ENCODE results near the gene UBE2J1. TPM values are rescaled to one million over a fixed set of nuclear protein-coding genes. Genes with fewer than 3 reads are reported as not detected.
A peak's percentile ranks its signal among the peaks of the same experiment; 100 is the strongest.

Gene UBE2J1
- total and polyA plus RNA-seq, 9 of the 15 experiments (the other 6 are each of a cell fraction or from before 2014, with no cell fraction given): 11.6 to 32.6 (median 22.0) TPM

- DNase-seq (ENCODE audit: extremely low read depth in 1 of 4, low spot score in 3 of 4): no peak
- Histone ChIP-seq H3K9me1 (ENCODE audit: control insufficient read depth, insufficient read depth, low read length) (no peaks in the 10 kb centered on the region), H2AFZ (ENCODE audit: low read depth, low read length) (peak overlapping the region; percentile 94), H3K9me3 (replicated peaks; ENCODE audit: control insufficient read depth, insufficient read depth, low read depth, low read length) (no peaks in the 10 kb centered on the region), H3K9ac (ENCODE audit: insufficient read depth in 1 of 2, low read depth in 2 of 2, low read length in 2 of 2) (peak overlapping the region; percentile 95 to 99), H3K4me3 (peak overlapping the region; percentile 73), H3K36me3 (ENCODE audit: control insufficient read depth, insufficient read depth, low read length) (no peaks in the 10 kb centered on the region), H3K79me2 (ENCODE audit: control insufficient read depth, insufficient read depth, low read length) (peaks cover 56% of the 10 kb centered on the region), H4K20me1 (replicated peaks; ENCODE audit: control insufficient read depth, insufficient read depth, low read length) (no peaks in the 10 kb centered on the region), H3K4me1 (replicated peaks in 1 of 2; ENCODE audit: control insufficient read depth in 2 of 2, insufficient read depth in 2 of 2, low read length in 2 of 2) (peaks cover 18 to 19% of the 10 kb centered on the region in 2 experiments), H3K4me2 (ENCODE audit: insufficient read depth, low read length) (peak overlapping the region; percentile 92), H3K27me3 (ENCODE audit: control insufficient read depth in 2 of 2, insufficient read depth in 2 of 2, low read length in 2 of 2) (no peaks in the 10 kb centered on the region), H3K27ac (ENCODE audit: extremely low read depth, low read depth, low read length) (peak overlapping the region; percentile 91)
- POLR2A ChIA-PET: interaction anchor here (0.7 to 3.6 kb wide), 9 partner anchors 11 to 247 kb away, joined by 3 to 29 read pairs (median 4); no protein-coding TSS in a partner anchor
- intact Hi-C loops (cut with micrococcal nuclease) (no loop called here), in situ Hi-C loops (cut with MboI) (no loop called here)
- BruUV-seq (replicated peaks): TSS peak; percentile 63
- FAIRE-seq: no peak
- CTCF ChIA-PET (ENCODE audit: low intra/inter-chr PET ratio): no interaction called here
- no peak for ATAC-seq
- WGBS (ENCODE audit: insufficient coverage, low coverage, missing lambda C conversion rate): 1% methylated on average over 12 of the region's 12 CpGs
- TF ChIP-seq TBP (optimal IDR thresholded peaks at IDR 0.05; ENCODE audit: low read depth, low read length) (peak; percentile 11), KLF16 (IDR thresholded peaks at IDR 0.05) (no peak), NFRKB (IDR thresholded peaks at IDR 0.05; ENCODE audit: low read depth) (0 out of 2 replicates have a peak, but pooled peaks have one; percentile 11), YBX1 (IDR thresholded peaks at IDR 0.05) (no peak), TEAD4 (IDR thresholded peaks at IDR 0.05; ENCODE audit: low read length) (0 out of 2 replicates have a peak, but pooled peaks have one; percentile 10), TEAD4 (CRISPR knock-in tag; IDR thresholded peaks at IDR 0.05; ENCODE audit: borderline replicate concordance) (no peak), CBFA2T3 (IDR thresholded peaks at IDR 0.05) (no peak), ZMIZ1 (IDR thresholded peaks at IDR 0.05; ENCODE audit: low read depth in 2 of 2, low read length in 2 of 2) (no peak), BHLHE40 (IDR thresholded peaks at IDR 0.05; ENCODE audit: low read length) (no peak), HCFC1 (IDR thresholded peaks at IDR 0.05; ENCODE audit: low read depth, low read length) (no peak), MCM5 (IDR thresholded peaks at IDR 0.05; ENCODE audit: low read depth) (no peak), KDM1A (IDR thresholded peaks at IDR 0.05) (0 out of 4 replicates have a peak, but pooled peaks of 1 of the 2 experiments have one; percentile 11)
- TF ChIP-seq, protein P1, sequence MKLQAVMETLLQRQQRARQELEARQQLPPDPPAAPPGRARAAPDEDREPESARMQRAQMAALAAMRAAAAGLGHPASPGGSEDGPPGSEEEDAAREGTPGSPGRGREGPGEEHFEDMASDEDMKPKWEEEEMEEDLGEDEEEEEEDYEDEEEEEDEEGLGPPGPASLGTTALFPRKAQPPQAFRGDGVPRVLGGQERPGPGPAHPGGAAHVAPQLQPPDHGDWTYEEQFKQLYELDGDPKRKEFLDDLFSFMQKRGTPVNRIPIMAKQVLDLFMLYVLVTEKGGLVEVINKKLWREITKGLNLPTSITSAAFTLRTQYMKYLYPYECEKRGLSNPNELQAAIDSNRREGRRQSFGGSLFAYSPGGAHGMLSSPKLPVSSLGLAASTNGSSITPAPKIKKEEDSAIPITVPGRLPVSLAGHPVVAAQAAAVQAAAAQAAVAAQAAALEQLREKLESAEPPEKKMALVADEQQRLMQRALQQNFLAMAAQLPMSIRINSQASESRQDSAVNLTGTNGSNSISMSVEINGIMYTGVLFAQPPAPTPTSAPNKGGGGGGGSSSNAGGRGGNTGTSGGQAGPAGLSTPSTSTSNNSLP (IDR thresholded peaks at IDR 0.05; ENCODE audit: borderline replicate concordance, low read depth, low read length): 0 out of 2 replicates have a peak, but pooled peaks have one; percentile 3
These were observed 748 bp downstream of the UBE2J1 start for GRCh38 chr6:89351671-89352277.
